Fibroblast of lung (primary cell): ENCODE results near the gene GRID1.

Experiments
- CTCF ChIP-seq, 2 donors: IDR thresholded peaks in 1 of 2; conservative IDR thresholded peaks in 1 of 2; 1 replicate in 1 of 2; 2 replicates in 1 of 2; pipeline ENCODE4 v1.5.1; 2011 to 2012; ENCODE audit warnings: low read length in 2 of 2, control low read depth in 1 of 2, inconsistent platforms in 1 of 2, low read depth in 1 of 2, mild to moderate bottlenecking in 1 of 2
- EZH2 ChIP-seq: IDR thresholded peaks from 2 replicates; pipeline ENCODE4 v1.5.1; 2012; ENCODE audit warnings: low read length, control low read depth, mild to moderate bottlenecking; ENCODE audit errors: missing control alignments

- TF ChIP-seq CTCF (conservative IDR thresholded peaks at IDR 0.05 in 1 of 2, IDR thresholded peaks at IDR 0.05 in 1 of 2; ENCODE audit: low read depth in 1 of 2, low read length in 2 of 2) (no peak), EZH2 (no peak)
Observed at GRCh38 chr10:86340176-86340990, 26.2 kb downstream of the GRID1 start.
